Central memory CD8-positive, alpha-beta T cell (primary cell): ENCODE measurements around the gene PDE4B.
"Not testable (repeated sequence)": the region's sequence is repeated elsewhere in the genome, so short reads cannot be mapped to it uniquely, and the experiment has no call there.

Experiments
- ATAC-seq: fragments of 150-1000 bp; cut with Tn5 transposase; replicated peaks from 2 replicates; pipeline ENCODE4 v1.10.0; 2022; ENCODE audit warnings: mild to moderate bottlenecking, moderate FRiP score, moderate number of reproducible peaks; ENCODE audit not compliant: poor library complexity, severe bottlenecking; ENCODE audit errors: extremely low read depth
- DNase-seq, 2 donors: peaks; one replicate each; pipeline ENCODE4 v3.0.0; 2021; ENCODE audit warnings: low spot score in 2 of 2
- H3K27ac Mint-ChIP-seq: one replicate; pipeline ENCODE4 v1.8.0; 2022; ENCODE audit warnings: low read depth, mild to moderate bottlenecking, moderate library complexity, mixed read lengths
- H3K27me3 Mint-ChIP-seq: one replicate; pipeline ENCODE4 v1.8.0; 2022; ENCODE audit warnings: mixed read lengths
- H3K36me3 Mint-ChIP-seq: one replicate; pipeline ENCODE4 v1.8.0; 2022; ENCODE audit warnings: mild to moderate bottlenecking, moderate library complexity, mixed read lengths; ENCODE audit not compliant: insufficient read depth
- H3K4me1 Mint-ChIP-seq: one replicate; pipeline ENCODE4 v1.8.0; 2022; ENCODE audit warnings: mixed read lengths
- H3K4me3 Mint-ChIP-seq: one replicate; pipeline ENCODE4 v1.8.0; 2022; ENCODE audit warnings: mild to moderate bottlenecking, moderate library complexity, mixed read lengths
- H3K9me3 Mint-ChIP-seq: one replicate; pipeline ENCODE4 v1.8.0; 2022; ENCODE audit warnings: mixed read lengths

Gene PDE4B

GRCh38 chr1:66312271-66312990 lies 519.7 kb downstream of the PDE4B start:
- no peaks in the 10 kb centered on the region for H3K4me1 Mint-ChIP-seq
- no peak overlapping the region for H3K4me3 Mint-ChIP-seq
- ATAC-seq (no peak), DNase-seq (no peak)
- H3K36me3 Mint-ChIP-seq = no peaks in the 10 kb centered on the region
- no peak overlapping the region for H3K27ac Mint-ChIP-seq
- peaks cover 5% of the 10 kb centered on the region for H3K9me3 Mint-ChIP-seq
- no peaks in the 10 kb centered on the region for H3K27me3 Mint-ChIP-seq

GRCh38 chr1:66313429-66313828 lies 520.7 kb downstream of the PDE4B start:
- no peak overlapping the region for H3K4me3 Mint-ChIP-seq

GRCh38 chr1:66315671-66316070 lies 523.0 kb downstream of the PDE4B start:
- no peak overlapping the region for H3K27ac Mint-ChIP-seq
- peaks cover 5% of the 10 kb centered on the region for H3K9me3 Mint-ChIP-seq
- no peak overlapping the region for H3K4me3 Mint-ChIP-seq
- no peak for ATAC-seq
- no peaks in the 10 kb centered on the region for H3K4me1 Mint-ChIP-seq
- no peak for DNase-seq
- H3K36me3 Mint-ChIP-seq = no peaks in the 10 kb centered on the region
- no peaks in the 10 kb centered on the region for H3K27me3 Mint-ChIP-seq

More at GRCh38 chr1:66313429-66313828, 520.7 kb downstream of the PDE4B start:
- ATAC-seq (no peak), DNase-seq (no peak)
- H3K27ac Mint-ChIP-seq = no peak overlapping the region
- no peaks in the 10 kb centered on the region for H3K4me1 Mint-ChIP-seq
- H3K36me3 Mint-ChIP-seq = no peaks in the 10 kb centered on the region
- no peaks in the 10 kb centered on the region for H3K27me3 Mint-ChIP-seq
- peaks cover 5% of the 10 kb centered on the region for H3K9me3 Mint-ChIP-seq

DNA sequence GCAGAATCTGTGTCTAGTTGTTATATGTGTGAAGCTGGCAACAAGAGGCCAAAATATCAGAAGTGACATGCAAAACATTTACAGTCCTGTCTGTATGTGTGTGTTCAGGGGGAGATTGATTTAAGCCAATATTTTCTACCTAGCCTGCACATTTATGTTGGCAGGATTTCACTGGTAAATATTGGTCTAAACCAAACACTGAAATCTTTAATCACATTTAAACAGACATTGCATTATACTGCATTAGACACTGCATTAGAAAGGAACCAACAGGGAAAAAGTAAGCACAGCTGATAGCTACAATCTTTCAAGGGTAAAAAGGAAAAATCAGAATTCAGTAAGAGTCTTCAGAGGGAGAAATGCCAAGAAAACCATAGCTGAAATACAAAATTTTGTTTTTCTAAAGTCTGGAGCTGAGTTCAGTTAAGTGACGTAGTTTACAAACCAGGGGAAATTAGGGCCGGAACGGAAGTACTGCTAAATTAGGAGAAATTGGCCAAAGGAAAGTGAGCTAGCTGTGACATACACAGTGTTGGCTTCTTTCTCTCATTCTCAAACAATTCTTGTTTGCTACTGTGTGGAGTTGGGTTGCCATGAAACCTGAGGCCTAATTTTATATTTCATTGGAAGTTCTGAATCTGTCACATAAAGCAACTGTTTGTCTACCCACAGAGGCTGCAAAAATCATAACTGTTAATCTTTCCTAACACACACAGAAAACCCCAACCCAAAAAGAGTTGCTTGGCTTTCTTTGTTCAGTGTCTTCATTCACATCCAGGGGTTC lies 524.0 kb downstream of the PDE4B start:
- no peak for ATAC-seq
- Mint-ChIP-seq H3K27ac (no peak overlapping the region), H3K27me3 (no peaks in the 10 kb centered on the region), H3K4me1 (no peaks in the 10 kb centered on the region), H3K36me3 (no peaks in the 10 kb centered on the region), H3K4me3 (no peak overlapping the region), H3K9me3 (peaks cover 5% of the 10 kb centered on the region)
- no peak for DNase-seq

GRCh38 chr1:66317248-66317515 lies 524.5 kb downstream of the PDE4B start:
- Mint-ChIP-seq H3K27ac (no peak overlapping the region), H3K4me1 (peaks cover 4% of the 10 kb centered on the region), H3K27me3 (no peaks in the 10 kb centered on the region), H3K9me3 (peaks cover 5% of the 10 kb centered on the region), H3K36me3 (no peaks in the 10 kb centered on the region), H3K4me3 (no peak overlapping the region)
- no peak for ATAC-seq
- DNase-seq = no peak

DNA sequence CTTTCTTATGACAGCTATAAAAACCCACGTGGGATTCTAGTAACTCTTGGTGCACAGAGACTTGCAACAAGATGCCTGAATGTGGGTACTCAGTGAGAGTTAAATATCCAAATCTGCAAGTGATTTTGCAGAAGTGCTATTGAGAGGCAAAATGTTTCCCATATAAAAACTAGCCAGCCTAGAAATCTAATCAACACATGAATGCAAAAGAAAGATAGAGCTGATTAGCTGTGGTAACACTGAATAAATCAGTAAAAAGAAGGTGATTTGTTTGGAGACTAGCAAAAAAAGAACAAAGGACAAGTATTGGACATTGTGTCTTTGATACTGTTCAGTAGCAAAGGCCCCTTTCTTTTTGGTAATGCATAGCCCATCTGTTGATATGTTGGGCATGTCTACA lies 527.5 kb downstream of the PDE4B start:
- H3K27me3 Mint-ChIP-seq = no peaks in the 10 kb centered on the region
- H3K27ac Mint-ChIP-seq = no peak overlapping the region
- H3K4me1 Mint-ChIP-seq = peaks cover 14% of the 10 kb centered on the region
- ATAC-seq (no peak), DNase-seq (no peak)
- H3K9me3 Mint-ChIP-seq = no peaks in the 10 kb centered on the region
- H3K4me3 Mint-ChIP-seq = no peak overlapping the region
- no peaks in the 10 kb centered on the region for H3K36me3 Mint-ChIP-seq

DNA sequence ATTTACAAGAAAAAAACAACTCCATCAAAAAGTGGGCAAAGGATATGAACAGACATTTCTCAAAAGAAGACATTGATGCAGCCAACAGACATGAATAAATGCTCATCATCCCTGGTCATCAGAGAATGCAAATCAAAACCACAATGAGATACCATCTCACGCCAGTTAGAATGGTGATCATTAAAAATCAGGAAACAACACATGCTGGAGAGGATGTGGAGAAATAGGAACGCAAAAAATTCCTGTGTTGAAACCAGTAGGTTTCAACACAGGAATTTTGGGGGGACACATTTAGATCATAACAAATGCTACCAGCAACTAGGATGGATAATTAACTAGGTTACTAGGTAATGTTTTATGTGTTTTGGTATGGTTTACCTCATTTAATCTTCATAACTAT lies 529.8 kb downstream of the PDE4B start:
- not testable (repeated sequence) for H3K36me3 Mint-ChIP-seq

DNA sequence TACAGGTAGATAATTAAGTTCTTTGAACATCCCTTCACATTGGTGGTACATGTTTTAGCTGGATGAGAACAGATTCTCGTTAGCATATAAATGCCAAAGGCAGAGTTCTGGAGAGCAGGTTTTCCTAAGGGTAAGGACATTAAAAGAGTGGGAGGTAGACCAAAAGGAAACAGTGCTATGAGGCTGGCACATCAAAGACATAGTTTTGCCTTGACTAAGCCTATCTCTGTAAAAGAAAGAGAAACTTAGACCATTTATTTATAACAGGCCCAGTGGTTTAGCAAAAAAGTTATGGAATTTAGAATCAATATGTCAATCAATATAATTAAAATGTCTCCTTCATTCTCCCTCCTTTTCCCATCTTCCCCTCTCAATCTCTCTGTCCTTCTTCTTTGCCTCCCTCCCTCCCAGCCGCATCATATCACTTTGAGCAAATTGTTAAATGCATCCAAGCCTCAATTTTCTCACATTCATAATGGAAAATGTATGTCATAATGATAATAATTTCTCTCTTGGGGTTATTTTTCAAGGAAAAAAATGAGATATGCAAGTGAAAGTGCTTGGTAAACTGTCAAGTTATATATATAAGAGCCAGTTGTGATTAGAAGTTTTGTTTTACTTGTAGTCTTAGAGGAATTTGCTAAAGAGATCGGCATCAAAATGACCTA lies 531.4 kb downstream of the PDE4B start:
- Mint-ChIP-seq H3K27ac (no peak overlapping the region), H3K4me1 (peaks cover 26% of the 10 kb centered on the region), H3K4me3 (no peak overlapping the region), H3K9me3 (no peaks in the 10 kb centered on the region), H3K27me3 (no peaks in the 10 kb centered on the region), H3K36me3 (no peaks in the 10 kb centered on the region)
- DNase-seq (no peak), ATAC-seq (no peak)

More for the DNA sequence above, 529.8 kb downstream of the PDE4B start:
- not testable (repeated sequence) for H3K27me3 Mint-ChIP-seq, H3K4me3 Mint-ChIP-seq, ATAC-seq, H3K27ac Mint-ChIP-seq, DNase-seq, H3K9me3 Mint-ChIP-seq
- H3K4me1 Mint-ChIP-seq = peaks cover 20% of the 10 kb centered on the region

DNA sequence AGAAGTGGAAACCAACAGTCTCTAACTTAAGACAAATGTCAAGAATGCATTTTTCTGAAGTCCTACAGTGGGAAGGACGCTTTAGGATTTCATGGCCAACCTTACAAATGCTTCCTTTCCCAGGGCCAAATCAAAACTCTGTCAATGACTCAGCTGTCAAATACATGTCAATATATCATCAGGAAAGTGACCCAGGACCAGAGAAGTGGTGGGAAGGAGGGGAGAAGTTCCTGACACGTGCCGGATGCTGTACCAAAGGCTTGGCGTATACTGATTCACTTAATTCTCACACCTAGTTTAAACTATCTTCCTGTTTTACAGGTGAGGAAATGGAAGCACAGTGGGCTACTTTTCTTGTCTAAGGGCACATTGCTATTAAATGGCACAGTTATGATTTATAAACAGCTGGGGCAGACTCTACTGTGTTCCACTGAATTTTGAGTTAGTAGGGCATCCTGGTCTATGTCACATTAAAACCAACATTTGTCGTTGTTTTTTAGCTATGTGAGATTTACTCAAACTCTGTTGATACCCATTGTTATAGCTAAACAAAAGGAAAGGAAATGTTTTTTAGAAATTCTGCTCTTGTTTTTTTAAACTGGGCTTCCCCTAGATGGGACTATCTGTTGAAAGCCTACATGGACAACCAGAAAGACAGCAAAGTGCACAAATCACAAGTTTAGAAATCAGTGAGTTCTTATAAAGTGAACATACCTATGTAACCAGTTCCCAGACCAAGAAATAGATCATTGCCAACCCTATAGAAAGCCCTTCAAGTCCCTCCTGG lies 533.1 kb downstream of the PDE4B start:
- ATAC-seq (no peak), DNase-seq (no peak)
- Mint-ChIP-seq H3K9me3 (no peaks in the 10 kb centered on the region), H3K27ac (no peak overlapping the region), H3K36me3 (peaks cover 8% of the 10 kb centered on the region), H3K4me3 (no peak overlapping the region), H3K4me1 (peaks cover 43% of the 10 kb centered on the region), H3K27me3 (no peaks in the 10 kb centered on the region)

DNA sequence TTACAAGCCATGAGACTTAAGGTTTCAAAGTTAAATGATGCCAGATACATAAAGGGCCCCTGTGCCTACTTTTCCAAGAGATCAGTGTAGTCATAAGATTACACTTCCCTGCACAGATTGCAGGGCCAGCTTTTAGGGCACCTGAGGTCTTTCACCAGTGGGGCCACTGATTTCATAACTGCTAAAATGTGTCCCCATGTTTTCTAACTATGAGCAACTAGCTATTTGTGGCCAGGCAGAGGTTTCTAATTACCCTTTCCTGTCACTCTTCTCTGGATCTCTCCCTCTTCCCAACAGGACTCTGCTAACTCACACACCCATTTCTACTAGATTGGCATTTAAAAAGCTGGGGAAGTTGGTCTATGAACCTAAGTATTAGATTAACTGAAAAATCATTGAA lies 534.2 kb downstream of the PDE4B start:
- Mint-ChIP-seq H3K27me3 (no peaks in the 10 kb centered on the region), H3K4me1 (peaks cover 42% of the 10 kb centered on the region), H3K36me3 (peaks cover 12% of the 10 kb centered on the region), H3K27ac (no peak overlapping the region), H3K9me3 (no peaks in the 10 kb centered on the region), H3K4me3 (no peak overlapping the region)
- ATAC-seq (no peak), DNase-seq (no peak)

DNA sequence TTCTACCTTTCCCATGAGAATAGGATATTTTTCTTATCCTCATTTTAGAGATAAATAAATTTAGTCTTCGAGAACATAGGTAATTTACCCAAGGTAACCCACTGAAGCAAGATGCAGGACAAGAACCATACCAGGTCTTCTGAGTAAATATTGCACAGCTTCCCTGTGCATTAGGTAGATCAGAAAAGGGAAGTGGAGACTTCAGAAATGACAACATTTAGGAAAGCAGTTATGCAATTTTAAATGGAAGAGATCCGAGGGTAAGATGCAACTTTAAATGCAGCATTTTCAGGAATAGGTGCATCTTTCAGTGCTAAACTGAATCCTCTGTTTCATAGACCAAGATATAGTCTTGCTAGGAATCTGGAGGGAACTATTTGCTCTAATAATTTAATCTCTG lies 534.9 kb downstream of the PDE4B start:
- no peaks in the 10 kb centered on the region for H3K9me3 Mint-ChIP-seq
- ATAC-seq (no peak), DNase-seq (no peak)
- H3K4me1 Mint-ChIP-seq = peaks cover 36% of the 10 kb centered on the region
- no peak overlapping the region for H3K4me3 Mint-ChIP-seq
- H3K36me3 Mint-ChIP-seq = peaks cover 17% of the 10 kb centered on the region
- no peaks in the 10 kb centered on the region for H3K27me3 Mint-ChIP-seq
- no peak overlapping the region for H3K27ac Mint-ChIP-seq

DNA sequence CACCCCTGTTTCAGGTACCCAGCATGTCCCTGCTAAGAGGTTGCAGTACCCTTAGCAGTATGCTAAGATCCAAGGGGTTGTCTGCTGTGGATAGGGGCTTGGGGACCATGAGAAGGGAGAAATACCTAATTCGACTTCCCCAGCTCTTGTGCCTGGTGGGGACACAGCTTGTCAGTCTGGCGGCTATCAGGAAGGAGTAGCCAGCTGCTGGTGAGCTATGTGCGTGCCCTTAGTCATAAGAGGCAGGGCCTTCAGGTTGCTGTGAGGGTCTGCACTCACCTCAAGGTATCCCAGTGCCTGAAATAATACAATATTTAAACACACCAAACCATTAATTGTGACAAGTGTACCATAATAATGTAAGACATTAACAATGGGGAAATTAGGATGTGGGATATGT lies 536.2 kb downstream of the PDE4B start:
- peaks cover 34% of the 10 kb centered on the region for H3K4me1 Mint-ChIP-seq
- H3K27ac Mint-ChIP-seq = no peak overlapping the region
- ATAC-seq = no peak
- peaks cover 24% of the 10 kb centered on the region for H3K36me3 Mint-ChIP-seq
- no peaks in the 10 kb centered on the region for H3K27me3 Mint-ChIP-seq
- no peak overlapping the region for H3K4me3 Mint-ChIP-seq
- DNase-seq = no peak
- no peaks in the 10 kb centered on the region for H3K9me3 Mint-ChIP-seq
